ENCODE measurements around the gene SARM1. TPM values are rescaled to one million over a fixed set of nuclear protein-coding genes. Genes with fewer than 3 reads are reported as not detected.

SARM1 gene
- total RNA-seq, 1 experiment from 2014 or later: 5.1 TPM

GRCh38 chr17:28386391-28386790 lies 14.9 kb downstream of the SARM1 start:
- H2BK15ac ChIP-seq (ENCODE audit: low read depth, low read length): no peak overlapping the region
- peaks cover 0 to 2% (median 0%) of the 10 kb centered on the region in 3 experiments; a peak in 2 of 7 replicates for H3K36me3 Mint-ChIP-seq (ENCODE audit: insufficient read depth in 1 of 3, low read depth in 3 of 3)
- no peak overlapping the region for H3K4me2 ChIP-seq (ENCODE audit: insufficient read depth, insufficient read length, low read length)
- H3K14ac ChIP-seq (ENCODE audit: insufficient read depth, low read length): no peak overlapping the region
- H2BK120ac ChIP-seq (ENCODE audit: low read depth, low read length, poor library complexity, severe bottlenecking): no peak overlapping the region
- H4K5ac ChIP-seq (ENCODE audit: insufficient read length, low read depth, low read length): no peak overlapping the region
- H3K27ac ChIP-seq (ENCODE audit: insufficient read length, low read depth, low read length): no peak overlapping the region
- H3K4ac ChIP-seq (ENCODE audit: low read depth, low read length): no peak overlapping the region
- DNase-seq: no peak
- H3K79me2 ChIP-seq (ENCODE audit: insufficient read depth, low read length): no peaks in the 10 kb centered on the region
- no peaks in the 10 kb centered on the region; a peak in 1 of 5 replicates for H3K9me3 Mint-ChIP-seq
- H3K27me3 Mint-ChIP-seq (ENCODE audit: low read depth): peaks cover 69% of the 10 kb centered on the region
- no peaks in the 10 kb centered on the region for H3K9me3 ChIP-seq (ENCODE audit: control insufficient read depth, low read depth, low read length)
- no peak overlapping the region for H2AK5ac ChIP-seq (ENCODE audit: insufficient read length, low read length)
- H2BK20ac ChIP-seq (ENCODE audit: low read depth, low read length, poor library complexity, severe bottlenecking): no peak overlapping the region
- H4K20me1 ChIP-seq (ENCODE audit: control insufficient read depth, insufficient read depth, insufficient read length): no peaks in the 10 kb centered on the region
- no peak overlapping the region for H3T11ph ChIP-seq (ENCODE audit: low read length)
- H3K79me1 ChIP-seq (ENCODE audit: insufficient read depth, low read depth, low read length, poor library complexity, severe bottlenecking): no peaks in the 10 kb centered on the region
- H3K23me2 ChIP-seq (ENCODE audit: insufficient read length, low read depth, low read length, poor library complexity, severe bottlenecking): peaks cover 12% of the 10 kb centered on the region
- no peak overlapping the region for H2BK12ac ChIP-seq (ENCODE audit: insufficient read length, low read depth, low read length)
- H3K23ac ChIP-seq (ENCODE audit: insufficient read length, low read depth, low read length): no peak overlapping the region
- H2AFZ ChIP-seq (ENCODE audit: low read length): no peak overlapping the region
- H3K4me1 ChIP-seq (ENCODE audit: insufficient read depth, low read length): no peaks in the 10 kb centered on the region
- no peak overlapping the region for H3K56ac ChIP-seq (ENCODE audit: insufficient read length, low read depth, low read length)
- TF ChIP-seq CTCF (conservative IDR thresholded peaks at IDR 0.05): no peak
- no peak overlapping the region for H3K4me3 Mint-ChIP-seq
- H3K18ac ChIP-seq (ENCODE audit: insufficient read length, low read depth, low read length): no peak overlapping the region
- H3K27ac Mint-ChIP-seq: no peak overlapping the region
- H4K91ac ChIP-seq (ENCODE audit: insufficient read length, low read depth, low read length): no peak overlapping the region
- peaks cover 2 to 10% of the 10 kb centered on the region in 2 experiments; a peak in 3 of 4 replicates for H3K4me1 Mint-ChIP-seq
- no peak overlapping the region for H2BK5ac ChIP-seq (ENCODE audit: insufficient read length, low read length)
- H4K8ac ChIP-seq (replicated peaks; ENCODE audit: insufficient read length, low read depth, low read length): no peak overlapping the region
- no peak overlapping the region for H3K9ac ChIP-seq (ENCODE audit: extremely low read depth, insufficient read length, low read length)
- H3K27me3 ChIP-seq (ENCODE audit: insufficient read depth, low read length): peaks cover 13% of the 10 kb centered on the region; the same call in 1 of the 2 replicates

Measured in H9 (cell line).